HepG2 (cell line): ENCODE data around the gene EPHA3. TPM values are rescaled to one million over a fixed set of nuclear protein-coding genes. Genes with fewer than 3 reads are reported as not detected.

ENCODE experiments used
- ATAC-seq: fragments of 200-7000 bp; cut with Tn5 transposase; 3 replicates; pipeline ENCODE4 v1.9.1; 2020; ENCODE audit warnings: mild to moderate bottlenecking, moderate library complexity
- BruUV-seq: library from RNA; stranded (reverse); fragments of 400-500 nt; replicated peaks from 2 replicates; lab custom pipeline; 2021; lab: Mats Ljungman, UMichigan
- CTCF ChIA-PET: fragments of 300-600 bp; formaldehyde crosslinking; extraction: SDS; loops from one replicate; lab custom pipeline; 2021; ENCODE audit warnings: low total read pairs, inconsistent platforms, low intra/inter-chr PET ratio; lab: Yijun Ruan, JAX
- POLR2A ChIA-PET: fragments of 350-600 bp; sonication (Branson Sonifier 250); formaldehyde crosslinking; loops from one replicate; lab custom pipeline; 2020; ENCODE audit warnings: antibody characterized with exemption, inconsistent platforms; lab: Yijun Ruan, JAX
- DNase-seq: peaks from one replicate; pipeline ENCODE4 v3.0.0-alpha.2; 2015; ENCODE audit warnings: low spot score
- FAIRE-seq: peaks from 3 replicates; lab custom pipeline; 2011; peaks lifted over from hg19 to GRCh38; lab: Jason Lieb, UNC
- H2AFZ ChIP-seq: one replicate; pipeline ENCODE4 v1.6.1; 2011; ENCODE audit warnings: low read length, inconsistent platforms
- H3K27ac ChIP-seq: fragments of 300-600 bp; 3 replicates; pipeline ENCODE4 v1.8.0; 2011; ENCODE audit warnings: mixed run types, mild to moderate bottlenecking, mixed read lengths, low read length, inconsistent platforms; ENCODE audit not compliant: insufficient read depth; ENCODE audit errors: extremely low read length
- H3K27me3 ChIP-seq, 2 experiments: fragments of 200-600 bp in 1 of 2; 2 replicates in 1 of 2; 3 replicates in 1 of 2; pipeline versions ENCODE4 v1.6.0 to v1.8.0; 2011; ENCODE audit warnings: low read length in 2 of 2, mild to moderate bottlenecking in 2 of 2, moderate library complexity in 2 of 2, inconsistent platforms in 1 of 2; ENCODE audit not compliant: insufficient read depth in 2 of 2, control insufficient read depth in 1 of 2
- H3K36me3 ChIP-seq, 2 experiments: fragments of 200-600 bp in 1 of 2; replicated peaks in 1 of 2; 2 replicates in 1 of 2; 3 replicates in 1 of 2; pipeline versions ENCODE4 v1.5.1 to v1.8.0; 2011; ENCODE audit warnings: low read length in 2 of 2, inconsistent platforms in 1 of 2; ENCODE audit not compliant: insufficient read depth in 2 of 2, control insufficient read depth in 1 of 2
- H3K4me1 ChIP-seq: 2 replicates; pipeline ENCODE4 v1.5.1; 2012; ENCODE audit warnings: low read length, inconsistent platforms; ENCODE audit not compliant: insufficient read depth
- H3K4me2 ChIP-seq: 2 replicates; pipeline ENCODE4 v1.6.0; 2011; ENCODE audit warnings: low read depth, low read length, inconsistent platforms
- H3K4me3 ChIP-seq, 3 experiments: fragments of 200-600 bp in 1 of 3; sonication (generic), shearing (Covaris generic) in 1 of 3; replicated peaks in 1 of 3; 2 replicates each; pipeline ENCODE4 v1.5.1; 2011 to 2016; ENCODE audit warnings: low read length in 3 of 3, inconsistent platforms in 2 of 3, low read depth in 2 of 3, mild to moderate bottlenecking in 2 of 3, control low read depth in 1 of 3, mixed read lengths in 1 of 3; ENCODE audit not compliant: insufficient read depth in 1 of 3
- H3K79me2 ChIP-seq: one replicate; pipeline ENCODE4 v1.6.1; 2011; ENCODE audit warnings: low read length, inconsistent platforms; ENCODE audit not compliant: insufficient read depth
- H3K9ac ChIP-seq: 2 replicates; pipeline ENCODE4 v1.6.0; 2011; ENCODE audit warnings: mild to moderate bottlenecking, low read depth, low read length, inconsistent platforms; ENCODE audit not compliant: insufficient read depth
- H3K9me3 ChIP-seq: 2 replicates; pipeline ENCODE4 v1.5.1; 2012; ENCODE audit warnings: mild to moderate bottlenecking, low read length
- H4K20me1 ChIP-seq: 2 replicates; pipeline ENCODE4 v1.6.0; 2011; ENCODE audit warnings: inconsistent platforms, mild to moderate bottlenecking, low read length, moderate library complexity; ENCODE audit not compliant: insufficient read depth
- GABPB1 ChIP-seq: IDR thresholded peaks from 2 replicates; pipeline ENCODE4 v1.6.1; 2016; ENCODE audit warnings: mild to moderate bottlenecking, missing genetic modification reagents, moderate library complexity, missing compliant biosample characterization
- HHEX ChIP-seq: IDR thresholded peaks from 2 replicates; pipeline ENCODE4 v1.6.1; 2016; ENCODE audit warnings: control low read depth
- KAT7 ChIP-seq: IDR thresholded peaks from 2 replicates; pipeline ENCODE4 v1.6.1; 2018; ENCODE audit warnings: borderline replicate concordance, missing compliant biosample characterization
- KLF6 ChIP-seq: IDR thresholded peaks from 2 replicates; pipeline ENCODE4 v1.8.0; 2016; ENCODE audit warnings: missing biosample characterization, missing genetic modification reagents
- MXD3 ChIP-seq: IDR thresholded peaks from 2 replicates; pipeline ENCODE4 v1.6.1; 2016; ENCODE audit warnings: mild to moderate bottlenecking, missing biosample characterization, missing genetic modification reagents
- NKX3-1 ChIP-seq: sonication (generic); formaldehyde crosslinking; IDR thresholded peaks from 2 replicates; pipeline ENCODE4 v1.5.0; 2020; ENCODE audit warnings: missing genetic modification reagents
- POGZ ChIP-seq: sonication (generic); formaldehyde crosslinking; IDR thresholded peaks from 2 replicates; pipeline ENCODE4 v1.4.0; 2020; ENCODE audit warnings: mild to moderate bottlenecking, missing genetic modification reagents
- ZMYM3 ChIP-seq: sonication (generic); formaldehyde crosslinking; IDR thresholded peaks from 2 replicates; pipeline ENCODE4 v1.5.1; 2020; ENCODE audit warnings: mild to moderate bottlenecking, missing genetic modification reagents
- ZNF232 ChIP-seq: sonication (generic); formaldehyde crosslinking; IDR thresholded peaks from 2 replicates; pipeline ENCODE4 v1.4.0; 2020; ENCODE audit warnings: missing genetic modification reagents, borderline replicate concordance
- ZNF318 ChIP-seq: sonication (generic); formaldehyde crosslinking; IDR thresholded peaks from 2 replicates; pipeline ENCODE4 v1.4.0; 2020; ENCODE audit warnings: mild to moderate bottlenecking, missing genetic modification reagents
- ZNF431 ChIP-seq: sonication (generic); formaldehyde crosslinking; IDR thresholded peaks from 2 replicates; pipeline ENCODE4 v1.9.0; 2022; ENCODE audit warnings: missing genetic modification reagents, low read depth, mild to moderate bottlenecking, borderline replicate concordance
- ZSCAN25 ChIP-seq: sonication (generic); formaldehyde crosslinking; IDR thresholded peaks from 2 replicates; pipeline ENCODE4 v1.8.0; 2022; ENCODE audit warnings: mild to moderate bottlenecking, missing genetic modification reagents
- ZSCAN30 ChIP-seq: sonication (generic); formaldehyde crosslinking; IDR thresholded peaks from 2 replicates; pipeline ENCODE4 v1.5.0; 2020; ENCODE audit warnings: mild to moderate bottlenecking, missing genetic modification reagents
- WGBS: methylation state at CpG from one replicate; pipeline ENCODE4 v1.1.6; 2017; ENCODE audit warnings: low lambda C conversion rate; 5-methylcytosine and 5-hydroxymethylcytosine counted together
- in situ Hi-C: cut with HindIII; loops from 2 replicates; pipeline ENCODE4 v1.10.0; 2017; ENCODE audit warnings: low pct_unique_long_range_greater_than_20kb; ENCODE audit not compliant: extremely low pct_ligation_motif_present
- intact Hi-C: fragments of 100-400 bp; cut with micrococcal nuclease; formaldehyde crosslinking; loops from one replicate; pipeline ENCODE4 v1.10.0; 2022; ENCODE audit not compliant: unreplicated experiment
- polyA plus RNA-seq, 8 experiments: library from polyadenylated mRNA; depleted of rRNA in 3 of 8; stranded (reverse) in 7 of 8; unstranded in 1 of 8; fragments of >200 nt; fragmentation: Illumina TruSeq in 4 of 8; extraction: Trizol in 4 of 8; gene quantifications; 2 replicates each; pipeline versions ENCODE4 v1.2.1 to v1.2.3, GENCODE V29; 2011 to 2016; ENCODE audit warnings: low read depth in 4 of 8, missing spikeins in 1 of 8, mixed read lengths in 1 of 8; ENCODE audit not compliant: insufficient read depth in 1 of 8
- total RNA-seq, 5 experiments: library from RNA; depleted of rRNA; stranded (reverse); fragments of >200 nt; fragmentation: Illumina TruSeq; extraction: Trizol; gene quantifications; 2 replicates each; pipeline ENCODE4 v1.2.3, GENCODE V29; 2016; ENCODE audit warnings: low read depth in 1 of 5

EPHA3 gene
- total and polyA plus RNA-seq, 2 of the 13 experiments (the other 11 are each of a cell fraction or from before 2014, with no cell fraction given): 0.01 TPM; not detected in 1

GRCh38 chr3:89297199-89297598 lies 189.8 kb downstream of the EPHA3 start:
- Histone ChIP-seq H2AFZ (no peak overlapping the region), H3K79me2 (no peaks in the 10 kb centered on the region), H3K27me3 (no peaks in the 10 kb centered on the region; a peak in 1 of 5 replicates), H3K4me1 (no peaks in the 10 kb centered on the region), H3K9me3 (no peaks in the 10 kb centered on the region), H3K36me3 (no peaks in the 10 kb centered on the region), H3K27ac (no peak overlapping the region), H3K4me2 (no peak overlapping the region), H4K20me1 (no peaks in the 10 kb centered on the region), H3K9ac (no peak overlapping the region), H3K4me3 (no peak overlapping the region)
- POLR2A ChIA-PET: no interaction called here
- TF ChIP-seq POGZ (CRISPR knock-in tag) (no peak), ZMYM3 (no peak), KAT7 (CRISPR knock-in tag) (no peak), ZNF431 (no peak), MXD3 (no peak), NKX3-1 (no peak), ZSCAN30 (CRISPR knock-in tag) (no peak), ZSCAN25 (CRISPR knock-in tag) (no peak), GABPB1 (CRISPR knock-in tag) (no peak), ZNF232 (CRISPR knock-in tag) (no peak), ZNF318 (CRISPR knock-in tag) (no peak), KLF6 (CRISPR knock-in tag) (no peak), HHEX (CRISPR knock-in tag) (no peak)
- in situ Hi-C loops: no loop called here
- CTCF ChIA-PET: no interaction called here
- ATAC-seq (no peak), FAIRE-seq (no peak), DNase-seq (no peak)
- intact Hi-C loops: no loop called here
- BruUV-seq: no TSS peak
- WGBS: 5% methylated on average over 1 of the region's 1 CpG
